IMR-90 (cell line): Measurements from ENCODE around the gene MSX1. TPM values are rescaled to one million over a fixed set of nuclear protein-coding genes. Genes with fewer than 3 reads are reported as not detected.

Source experiments
- ATAC-seq: fragments of 200-7000 bp; cut with Tn5 transposase; 2 replicates; pipeline ENCODE4 v1.9.1; 2020; ENCODE audit warnings: low read depth, mild to moderate bottlenecking, moderate library complexity
- BruUV-seq: library from RNA; stranded (reverse); fragments of 400-500 nt; replicated peaks from 2 replicates; lab custom pipeline; 2021; lab: Mats Ljungman, UMichigan
- CTCF ChIA-PET: fragments of 300-600 bp; formaldehyde crosslinking; extraction: SDS; loops from one replicate; lab custom pipeline; 2021; ENCODE audit warnings: antibody characterized with exemption; lab: Yijun Ruan, JAX
- POLR2A ChIA-PET: fragments of 300-600 bp; sonication (Branson Sonifier 250); formaldehyde crosslinking; loops from one replicate; lab custom pipeline; 2022; ENCODE audit warnings: antibody characterized with exemption; ENCODE audit not compliant: unreplicated experiment; lab: Charles Lee
- DNase-seq: peaks from one replicate; pipeline ENCODE4 v3.0.0; 2013
- H2AFZ ChIP-seq: replicated peaks from 2 replicates; pipeline ENCODE3; 2013; ENCODE audit warnings: low read length, mild to moderate bottlenecking; ENCODE audit not compliant: poor library complexity
- H2AK5ac ChIP-seq: 2 replicates; pipeline ENCODE4 v1.6.1; 2013; ENCODE audit warnings: low read depth, low read length, inconsistent platforms
- H2AK9ac ChIP-seq: replicated peaks from 2 replicates; pipeline ENCODE3; 2013; ENCODE audit warnings: mild to moderate bottlenecking, low read depth, low read length, moderate library complexity; ENCODE audit not compliant: poor library complexity
- H2BK120ac ChIP-seq: 2 replicates; pipeline ENCODE4 v1.6.1; 2013; ENCODE audit warnings: low read depth, low read length, inconsistent platforms
- H2BK15ac ChIP-seq: 3 replicates; pipeline ENCODE4 v1.6.1; 2013; ENCODE audit warnings: low read depth, low read length, inconsistent platforms
- H2BK20ac ChIP-seq: 2 replicates; pipeline ENCODE4 v1.6.1; 2013; ENCODE audit warnings: low read depth, mild to moderate bottlenecking, inconsistent platforms, low read length, moderate library complexity
- H2BK5ac ChIP-seq: 2 replicates; pipeline ENCODE4 v1.6.1; 2013; ENCODE audit warnings: mild to moderate bottlenecking, low read depth, low read length, inconsistent platforms; ENCODE audit not compliant: poor library complexity, severe bottlenecking
- H3K14ac ChIP-seq: replicated peaks from 2 replicates; pipeline ENCODE4 v1.6.1; 2013; ENCODE audit warnings: low read depth, low read length, inconsistent platforms
- H3K18ac ChIP-seq: 2 replicates; pipeline ENCODE4 v1.6.1; 2013; ENCODE audit warnings: low read depth, low read length, control low read depth
- H3K23ac ChIP-seq: 2 replicates; pipeline ENCODE4 v1.6.1; 2013; ENCODE audit warnings: low read depth, low read length, inconsistent platforms
- H3K27ac ChIP-seq: 2 replicates; pipeline ENCODE4 v1.5.1; 2013; ENCODE audit warnings: mild to moderate bottlenecking, control low read depth, low read length; ENCODE audit not compliant: insufficient read depth
- H3K27me3 ChIP-seq: 2 replicates; pipeline ENCODE4 v1.6.1; 2013; ENCODE audit warnings: low read length; ENCODE audit not compliant: control insufficient read depth, insufficient read depth
- H3K36me3 ChIP-seq: 2 replicates; pipeline ENCODE4 v1.6.1; 2013; ENCODE audit warnings: low read length, mixed read lengths; ENCODE audit not compliant: control insufficient read depth, insufficient read depth
- H3K4ac ChIP-seq: 2 replicates; pipeline ENCODE4 v1.6.1; 2013; ENCODE audit warnings: low read depth, low read length, inconsistent platforms
- H3K4me1 ChIP-seq: 2 replicates; pipeline ENCODE4 v1.6.1; 2013; ENCODE audit warnings: low read length, mixed read lengths; ENCODE audit not compliant: control insufficient read depth, insufficient read depth
- H3K4me2 ChIP-seq: 2 replicates; pipeline ENCODE4 v1.6.1; 2013; ENCODE audit warnings: low read depth, mild to moderate bottlenecking, control low read depth, low read length, moderate library complexity
- H3K4me3 ChIP-seq: 2 replicates; pipeline ENCODE4 v1.5.1; 2013; ENCODE audit warnings: low read depth, mild to moderate bottlenecking, control low read depth, low read length, moderate library complexity; ENCODE audit not compliant: insufficient read depth
- H3K56ac ChIP-seq: 2 replicates; pipeline ENCODE4 v1.6.1; 2013; ENCODE audit warnings: low read length, inconsistent platforms; ENCODE audit not compliant: insufficient read depth; ENCODE audit errors: extremely low read depth
- H3K79me1 ChIP-seq, 2 experiments: 2 replicates each; pipeline ENCODE4 v1.6.1; 2013; ENCODE audit warnings: low read length in 2 of 2, inconsistent platforms in 1 of 2, low read depth in 1 of 2
- H3K9ac ChIP-seq: 2 replicates; pipeline ENCODE4 v1.6.1; 2013; ENCODE audit warnings: low read depth, low read length, control low read depth
- H3K9me1 ChIP-seq: 2 replicates; pipeline ENCODE4 v1.6.1; 2013; ENCODE audit warnings: low read length, inconsistent platforms; ENCODE audit not compliant: insufficient read depth
- H3K9me3 ChIP-seq: 2 replicates; pipeline ENCODE4 v1.6.1; 2013; ENCODE audit warnings: low read length; ENCODE audit not compliant: control insufficient read depth, insufficient read depth
- H4K20me1 ChIP-seq: 2 replicates; pipeline ENCODE4 v1.6.1; 2013; ENCODE audit warnings: low read length, inconsistent platforms; ENCODE audit not compliant: insufficient read depth
- H4K5ac ChIP-seq: 2 replicates; pipeline ENCODE4 v1.6.1; 2013; ENCODE audit warnings: mild to moderate bottlenecking, low read depth, low read length, control low read depth
- H4K8ac ChIP-seq, 2 experiments: 2 replicates each; pipeline ENCODE4 v1.6.1; 2013; ENCODE audit warnings: low read depth in 2 of 2, low read length in 2 of 2, control low read depth in 1 of 2, inconsistent platforms in 1 of 2
- H4K91ac ChIP-seq: 2 replicates; pipeline ENCODE4 v1.6.1; 2013; ENCODE audit warnings: low read depth, low read length, inconsistent platforms; ENCODE audit not compliant: insufficient read depth
- BHLHE40 ChIP-seq: fragments of 150-350 bp; IDR thresholded peaks from 2 replicates; pipeline ENCODE4 v1.6.1; 2016; ENCODE audit warnings: mild to moderate bottlenecking, low read depth, low read length
- CEBPB ChIP-seq: IDR thresholded peaks from 2 replicates; pipeline ENCODE4 v1.6.1; 2012; ENCODE audit warnings: low read depth, low read length, improper control_type of control experiment
- CHD1 ChIP-seq: IDR thresholded peaks from 2 replicates; pipeline ENCODE4 v1.6.1; 2012; ENCODE audit warnings: low read depth, low read length, improper control_type of control experiment
- CTCF ChIP-seq: conservative IDR thresholded peaks from 2 replicates; pipeline ENCODE4 v1.5.1; 2012; ENCODE audit warnings: mild to moderate bottlenecking, low read depth, low read length, improper control_type of control experiment
- ELK1 ChIP-seq: fragments of 150-350 bp; IDR thresholded peaks from 2 replicates; pipeline ENCODE4 v1.6.1; 2016; ENCODE audit warnings: low read depth, mild to moderate bottlenecking, low read length, moderate library complexity, borderline replicate concordance
- FOS ChIP-seq: fragments of 150-350 bp; IDR thresholded peaks from 2 replicates; pipeline ENCODE4 v1.6.1; 2016; ENCODE audit warnings: low read depth, low read length
- MAFK ChIP-seq: IDR thresholded peaks from 2 replicates; pipeline ENCODE4 v1.6.1; 2012; ENCODE audit warnings: low read depth, low read length, improper control_type of control experiment
- MAZ ChIP-seq: IDR thresholded peaks from 2 replicates; pipeline ENCODE4 v1.6.1; 2012; ENCODE audit warnings: low read depth, mild to moderate bottlenecking, low read length, improper control_type of control experiment, moderate library complexity, borderline replicate concordance
- MXI1 ChIP-seq: IDR thresholded peaks from 2 replicates; pipeline ENCODE4 v1.6.1; 2012; ENCODE audit warnings: low read depth, mild to moderate bottlenecking, low read length, moderate library complexity, borderline replicate concordance
- NFE2L2 ChIP-seq: fragments of 150-350 bp; IDR thresholded peaks from 2 replicates; pipeline ENCODE4 v1.6.1; 2016; ENCODE audit warnings: low read depth, mild to moderate bottlenecking, low read length
- POLR2A ChIP-seq: IDR thresholded peaks from 2 replicates; pipeline ENCODE4 v1.6.1; 2012; ENCODE audit warnings: mild to moderate bottlenecking, low read depth, low read length
- RAD21 ChIP-seq: IDR thresholded peaks from 2 replicates; pipeline ENCODE4 v1.6.1; 2012; ENCODE audit warnings: low read length, improper control_type of control experiment
- RCOR1 ChIP-seq: IDR thresholded peaks from 2 replicates; pipeline ENCODE4 v1.6.1; 2012; ENCODE audit warnings: mild to moderate bottlenecking, low read length, improper control_type of control experiment; ENCODE audit not compliant: insufficient replicate concordance
- RFX5 ChIP-seq: IDR thresholded peaks from 2 replicates; pipeline ENCODE4 v1.8.0; 2012; ENCODE audit warnings: low read depth, mild to moderate bottlenecking, low read length, moderate library complexity
- SMC3 ChIP-seq: fragments of 150-350 bp; IDR thresholded peaks from 2 replicates; pipeline ENCODE4 v1.6.1; 2016; ENCODE audit warnings: low read depth, mild to moderate bottlenecking, antibody characterized with exemption, low read length, moderate library complexity
- USF2 ChIP-seq: fragments of 150-350 bp; IDR thresholded peaks from 2 replicates; pipeline ENCODE4 v1.6.1; 2017; ENCODE audit warnings: mild to moderate bottlenecking, antibody characterized with exemption, low read length, low read depth
- WGBS, 2 experiments: methylation state at CpG; one replicate each; pipeline versions ENCODE4 v1.1.5 to v1.1.7; 2013; ENCODE audit warnings: missing lambda C conversion rate in 2 of 2; ENCODE audit not compliant: insufficient read length in 1 of 2; ENCODE audit errors: extremely low coverage in 2 of 2; 5-methylcytosine and 5-hydroxymethylcytosine counted together
- dilution Hi-C: fragments of 300-500 bp; cut with HindIII; formaldehyde crosslinking; loops from one replicate; pipeline ENCODE4 v1.14.3; 2018; ENCODE audit warnings: low sequenced_read_pairs; ENCODE audit not compliant: unreplicated experiment
- in situ Hi-C: fragments of 300-500 bp; cut with MboI; formaldehyde crosslinking; loops from 3 replicates; pipeline ENCODE4 v1.14.3; 2019; ENCODE audit warnings: low sequenced_read_pairs, inconsistent platforms, mixed read lengths
- intact Hi-C: fragments of 100-400 bp; cut with micrococcal nuclease; formaldehyde crosslinking; loops from 2 replicates; pipeline ENCODE4 v1.10.0; 2022
- polyA plus RNA-seq, 3 experiments: library from polyadenylated mRNA; depleted of rRNA; stranded (reverse); fragments of >200 nt; gene quantifications; 2 replicates each; pipeline ENCODE4 v1.2.3, GENCODE V29; 2012; ENCODE audit warnings: low replicate concordance in 1 of 3
- total RNA-seq: library from RNA; depleted of rRNA; stranded (reverse); fragments of >200 nt; gene quantifications from 2 replicates; pipeline ENCODE4 v1.2.3, GENCODE V29; 2012

Gene MSX1
- total and polyA plus RNA-seq, 2 of the 4 experiments (the other 2 are of a cell fraction), result 1.1 to 3.9 TPM

- Histone ChIP-seq H3K18ac (no peak overlapping the region), H2AK9ac (no peak overlapping the region), H3K4me3 (no peak overlapping the region), H3K56ac (no peak overlapping the region), H3K27me3 (peaks cover 24% of the 10 kb centered on the region), H4K91ac (no peak overlapping the region), H4K20me1 (no peaks in the 10 kb centered on the region), H3K9ac (no peak overlapping the region), H2BK15ac (no peak overlapping the region), H3K4me2 (no peak overlapping the region), H3K23ac (no peak overlapping the region), H2AK5ac (no peak overlapping the region), H2BK5ac (no peak overlapping the region), H3K9me1 (no peaks in the 10 kb centered on the region), H3K9me3 (no peaks in the 10 kb centered on the region; the same call in 1 of the 2 replicates), H3K4ac (no peak overlapping the region), H3K4me1 (no peaks in the 10 kb centered on the region), H2AFZ (no peak overlapping the region), H2BK20ac (no peak overlapping the region), H3K79me1 (no peaks in the 10 kb centered on the region), H4K5ac (no peak overlapping the region), H3K27ac (no peak overlapping the region), H4K8ac (no peak overlapping the region), H3K36me3 (no peaks in the 10 kb centered on the region), H3K14ac (no peak overlapping the region), H2BK120ac (no peak overlapping the region)
- dilution Hi-C loops, result no loop called here
- intact Hi-C loops, result no loop called here
- POLR2A ChIA-PET, result no interaction called here
- DNase-seq (no peak), ATAC-seq (no peak)
- in situ Hi-C loops, result no loop called here
- CTCF ChIA-PET, result no interaction called here
- no peak for TF ChIP-seq CHD1
- TF ChIP-seq RCOR1, result no peak
- no peak for TF ChIP-seq USF2
- no peak for TF ChIP-seq POLR2A
- TF ChIP-seq FOS, result no peak
- no peak for TF ChIP-seq CEBPB
- no peak for TF ChIP-seq MAFK
- no peak for TF ChIP-seq CTCF
- no peak for TF ChIP-seq BHLHE40
- TF ChIP-seq ELK1, result no peak
- no peak for TF ChIP-seq MXI1
- no peak for TF ChIP-seq RFX5
- no peak for TF ChIP-seq NFE2L2
- TF ChIP-seq RAD21, result no peak
- no peak for TF ChIP-seq SMC3
- TF ChIP-seq MAZ, result no peak
- BruUV-seq, result no TSS peak
- WGBS, 2 experiments, result 17% methylated on average over 2 of the region's 5 CpGs; no CpG with 5 or more reads in 1 of the 2 experiments
These were observed 40.3 kb upstream of the MSX1 start for GRCh38 chr4:4819213-4819606.
